ENCODE results near the gene SLC30A5.
"Not testable (repeated sequence)": the region's sequence is repeated elsewhere in the genome, so short reads cannot be mapped to it uniquely, and the experiment has no call there.

GRCh38 chr5:69137208-69137607, 43.4 kb downstream of the SLC30A5 start:
- TF ChIP-seq CTCF (optimal IDR thresholded peaks at IDR 0.05 in 1 of 3, IDR thresholded peaks at IDR 0.05 in 1 of 3, conservative IDR thresholded peaks at IDR 0.05 in 1 of 3; ENCODE audit: extremely low read depth in 1 of 3, insufficient read depth in 2 of 3, low read length in 3 of 3); EZH2 (IDR thresholded peaks at IDR 0.05; ENCODE audit: low read length): not testable (repeated sequence)

Data from keratinocyte (primary cell).